ENCODE results near the gene ETFBKMT.
"Not testable (repeated sequence)": the region's sequence is repeated elsewhere in the genome, so short reads cannot be mapped to it uniquely, and the experiment has no call there.

Gene ETFBKMT

DNA sequence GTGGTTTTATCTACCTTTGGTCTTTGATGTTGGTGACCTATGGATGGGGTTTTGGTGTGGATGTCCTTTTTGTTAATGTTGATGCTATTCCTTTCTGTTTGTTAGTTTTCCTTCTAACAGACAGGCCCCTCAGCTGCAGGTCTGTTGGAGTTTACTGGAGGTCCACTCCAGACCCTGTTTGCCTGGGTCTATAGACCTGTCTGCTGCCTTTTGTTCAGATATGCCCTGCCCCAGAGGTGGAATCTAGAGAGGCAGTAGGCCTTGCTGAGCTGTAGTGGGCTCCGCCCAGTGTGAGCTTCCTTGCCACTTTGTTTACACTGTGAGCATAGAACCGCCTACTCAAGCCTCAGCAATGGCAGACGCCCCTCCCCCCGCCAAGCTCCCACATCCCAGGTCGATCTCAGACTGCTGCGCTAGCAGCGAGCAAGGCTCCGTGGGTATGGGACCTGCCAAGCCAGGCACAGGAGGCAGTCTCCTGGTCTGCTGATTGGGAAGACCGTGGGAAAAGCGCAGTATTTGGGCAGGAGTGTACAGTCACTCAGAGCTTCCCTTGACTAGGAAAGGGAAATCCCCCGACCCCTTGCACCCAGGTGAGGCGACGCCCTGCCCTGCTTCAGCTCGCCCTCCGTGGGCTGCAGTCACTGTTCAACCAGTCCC lies 59.2 kb downstream of the ETFBKMT start:
- DNase-seq (ENCODE audit: low read depth in 2 of 2) = not testable (repeated sequence)

DNA sequence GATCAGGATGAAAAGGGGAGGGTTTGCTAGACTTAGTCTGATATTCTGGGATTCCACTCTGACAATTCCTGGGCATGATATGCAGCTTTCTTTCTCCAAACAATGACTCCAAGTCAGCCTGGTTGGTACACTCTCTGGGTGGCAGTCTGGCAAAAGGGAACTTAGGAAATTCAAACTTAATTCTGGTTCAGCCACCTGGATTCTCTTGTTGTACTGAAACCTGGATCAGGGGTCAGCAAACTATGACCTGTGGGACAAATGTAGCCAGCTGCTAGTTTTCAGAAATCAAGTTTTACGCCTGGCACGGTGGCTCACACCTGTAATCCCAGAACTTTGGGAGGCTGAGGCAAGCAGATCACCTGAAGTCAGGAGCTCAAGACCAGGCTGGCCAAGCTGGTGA lies 63.1 kb downstream of the ETFBKMT start:
- no peak for DNase-seq (ENCODE audit: low read depth in 2 of 2)
